RWPE2 (cell line): ENCODE results near the gene ZBTB4.
"Not testable (repeated sequence)": the region's sequence is repeated elsewhere in the genome, so short reads cannot be mapped to it uniquely, and the experiment has no call there.

ENCODE experiments used
- ATAC-seq: fragments of 200-7000 bp; cut with Tn5 transposase; 3 replicates; pipeline ENCODE4 v1.9.1; 2021; ENCODE audit warnings: low read depth
- DNase-seq: peaks from one replicate; pipeline ENCODE4 v3.0.0-alpha.2; 2020; ENCODE audit warnings: low spot score
- H3K27ac ChIP-seq: fragments of 450-650 bp; 2 replicates; pipeline ENCODE4 v1.5.1; 2017; ENCODE audit warnings: mild to moderate bottlenecking; ENCODE audit not compliant: poor library complexity, severe bottlenecking
- H3K27me3 ChIP-seq: fragments of 250-450 bp; sonication (Bioruptor Pico); 2 replicates; pipeline ENCODE4 v1.5.1; 2021; ENCODE audit warnings: mild to moderate bottlenecking, moderate library complexity; ENCODE audit not compliant: insufficient read depth, poor library complexity, severe bottlenecking
- H3K36me3 ChIP-seq: fragments of 250-450 bp; sonication (Bioruptor Pico); 2 replicates; pipeline ENCODE4 v1.5.1; 2020; ENCODE audit warnings: low read depth, mild to moderate bottlenecking, moderate library complexity
- H3K4me1 ChIP-seq: fragments of 250-450 bp; sonication (Bioruptor Pico); 2 replicates; pipeline ENCODE4 v1.5.1; 2021; ENCODE audit warnings: mild to moderate bottlenecking, moderate library complexity; ENCODE audit not compliant: insufficient read depth, poor library complexity, severe bottlenecking
- H3K4me3 ChIP-seq: fragments of 250-450 bp; sonication (Bioruptor Pico); 2 replicates; pipeline ENCODE4 v1.5.1; 2021; ENCODE audit warnings: mild to moderate bottlenecking, moderate library complexity; ENCODE audit not compliant: severe bottlenecking
- H3K9me3 ChIP-seq: fragments of 250-450 bp; sonication (Bioruptor Pico); 2 replicates; pipeline ENCODE4 v1.5.1; 2021; ENCODE audit warnings: mild to moderate bottlenecking, moderate library complexity; ENCODE audit not compliant: severe bottlenecking
- TF ChIP-seq, protein P1 (sequence below): fragments of 450-650 bp; IDR thresholded peaks from one replicate; pipeline ENCODE4 v1.5.1; 2017; ENCODE audit warnings: mild to moderate bottlenecking, moderate library complexity; ENCODE audit not compliant: poor library complexity, severe bottlenecking

ZBTB4 gene

DNA sequence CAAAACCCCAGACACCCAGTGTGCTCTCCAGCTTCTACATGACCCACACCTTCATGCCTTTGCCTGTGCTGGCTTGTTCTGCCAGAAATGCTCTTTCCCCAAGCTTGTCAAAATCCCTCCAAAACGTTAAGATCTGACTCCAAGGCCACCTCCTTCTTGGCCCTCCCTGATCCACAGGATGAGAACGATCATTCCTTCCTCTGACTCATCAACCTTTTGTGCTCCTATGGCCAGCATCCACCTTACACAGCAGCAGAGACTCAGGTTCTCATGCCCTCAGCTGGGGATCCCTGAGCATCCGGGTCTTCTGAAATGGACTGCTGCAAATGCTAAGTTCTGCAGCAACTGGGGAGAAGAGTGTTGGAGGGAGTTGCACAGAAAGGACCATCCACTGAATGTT lies 2.9 kb downstream of the ZBTB4 start:
- H3K4me1 ChIP-seq = peaks cover 24% of the 10 kb centered on the region
- H3K27me3 ChIP-seq = no peaks in the 10 kb centered on the region
- H3K9me3 ChIP-seq = no peaks in the 10 kb centered on the region
- DNase-seq = no peak
- peak overlapping the region; percentile 95 for H3K27ac ChIP-seq
- H3K4me3 ChIP-seq = no peak overlapping the region
- H3K36me3 ChIP-seq = peaks cover 9% of the 10 kb centered on the region; the same call in 1 of the 2 replicates
- TF ChIP-seq, protein P1, sequence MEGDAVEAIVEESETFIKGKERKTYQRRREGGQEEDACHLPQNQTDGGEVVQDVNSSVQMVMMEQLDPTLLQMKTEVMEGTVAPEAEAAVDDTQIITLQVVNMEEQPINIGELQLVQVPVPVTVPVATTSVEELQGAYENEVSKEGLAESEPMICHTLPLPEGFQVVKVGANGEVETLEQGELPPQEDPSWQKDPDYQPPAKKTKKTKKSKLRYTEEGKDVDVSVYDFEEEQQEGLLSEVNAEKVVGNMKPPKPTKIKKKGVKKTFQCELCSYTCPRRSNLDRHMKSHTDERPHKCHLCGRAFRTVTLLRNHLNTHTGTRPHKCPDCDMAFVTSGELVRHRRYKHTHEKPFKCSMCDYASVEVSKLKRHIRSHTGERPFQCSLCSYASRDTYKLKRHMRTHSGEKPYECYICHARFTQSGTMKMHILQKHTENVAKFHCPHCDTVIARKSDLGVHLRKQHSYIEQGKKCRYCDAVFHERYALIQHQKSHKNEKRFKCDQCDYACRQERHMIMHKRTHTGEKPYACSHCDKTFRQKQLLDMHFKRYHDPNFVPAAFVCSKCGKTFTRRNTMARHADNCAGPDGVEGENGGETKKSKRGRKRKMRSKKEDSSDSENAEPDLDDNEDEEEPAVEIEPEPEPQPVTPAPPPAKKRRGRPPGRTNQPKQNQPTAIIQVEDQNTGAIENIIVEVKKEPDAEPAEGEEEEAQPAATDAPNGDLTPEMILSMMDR = no peak
- peak; percentile 79 for ATAC-seq

DNA sequence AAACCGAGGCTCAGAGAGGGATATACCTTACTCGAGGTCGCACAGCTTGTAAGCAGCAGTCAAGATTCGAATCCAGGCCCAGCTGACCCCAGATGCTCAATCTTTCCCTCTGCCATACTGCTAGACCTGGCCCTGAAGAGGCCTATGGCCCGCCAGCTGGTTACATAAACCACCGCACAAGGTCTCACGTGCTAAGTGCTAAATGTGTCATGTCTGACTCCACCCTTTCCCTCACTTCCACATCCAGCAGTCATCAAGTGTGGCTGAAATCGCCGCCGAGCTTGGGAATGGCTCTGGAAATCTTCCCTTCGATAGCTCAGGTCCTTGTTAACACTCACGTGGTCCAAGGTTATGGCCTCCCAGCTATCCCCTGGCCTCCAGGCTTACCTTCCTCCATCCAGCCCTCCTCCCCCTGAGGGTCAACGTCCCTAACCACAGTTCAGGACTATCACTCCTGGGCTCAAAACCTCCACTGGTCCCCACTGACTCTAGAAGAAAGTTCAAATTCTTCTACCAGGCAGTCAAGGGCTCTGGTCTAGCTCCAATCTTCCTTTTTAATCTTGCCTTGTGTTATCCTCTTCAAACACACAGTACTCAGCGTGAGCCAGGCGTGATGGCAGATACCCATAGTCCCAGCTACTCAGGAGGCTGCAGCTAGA lies 3.5 kb downstream of the ZBTB4 start:
- Histone ChIP-seq H3K27me3 (no peaks in the 10 kb centered on the region), H3K36me3 (peaks cover 9% of the 10 kb centered on the region; the same call in 1 of the 2 replicates), H3K4me1 (peaks cover 24% of the 10 kb centered on the region), H3K9me3 (no peaks in the 10 kb centered on the region), H3K4me3 (no peak overlapping the region), H3K27ac (peak overlapping the region; percentile 95)
- ATAC-seq (no peak), DNase-seq (no peak)
- TF ChIP-seq, protein P1 = no peak

DNA sequence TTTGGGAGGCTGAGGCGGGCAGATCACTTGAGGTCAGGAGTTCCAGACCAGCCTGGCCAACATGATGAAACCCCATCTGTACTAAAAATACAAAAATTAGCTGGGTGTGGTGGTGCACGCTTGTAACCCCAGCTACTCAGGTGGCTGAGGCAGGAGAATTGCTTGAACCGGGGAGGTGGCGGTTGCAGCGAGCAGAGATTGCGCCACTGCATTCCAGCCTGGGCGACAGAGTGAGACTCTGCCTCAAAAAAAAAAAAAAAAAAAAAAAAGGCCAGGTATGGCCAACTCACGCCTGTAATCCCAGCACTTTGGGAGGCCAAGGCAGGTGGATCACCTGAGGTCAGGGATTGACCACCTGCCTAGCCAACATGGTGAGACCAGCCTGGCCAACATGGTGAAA lies 4.7 kb downstream of the ZBTB4 start:
- DNase-seq, H3K27me3 ChIP-seq, H3K9me3 ChIP-seq, H3K4me3 ChIP-seq, ATAC-seq: not testable (repeated sequence)
- H3K27ac ChIP-seq = peak overlapping the region; percentile 95
- peaks cover 24% of the 10 kb centered on the region for H3K4me1 ChIP-seq
- H3K36me3 ChIP-seq = peaks cover 11% of the 10 kb centered on the region; the same call in 1 of the 2 replicates

DNA sequence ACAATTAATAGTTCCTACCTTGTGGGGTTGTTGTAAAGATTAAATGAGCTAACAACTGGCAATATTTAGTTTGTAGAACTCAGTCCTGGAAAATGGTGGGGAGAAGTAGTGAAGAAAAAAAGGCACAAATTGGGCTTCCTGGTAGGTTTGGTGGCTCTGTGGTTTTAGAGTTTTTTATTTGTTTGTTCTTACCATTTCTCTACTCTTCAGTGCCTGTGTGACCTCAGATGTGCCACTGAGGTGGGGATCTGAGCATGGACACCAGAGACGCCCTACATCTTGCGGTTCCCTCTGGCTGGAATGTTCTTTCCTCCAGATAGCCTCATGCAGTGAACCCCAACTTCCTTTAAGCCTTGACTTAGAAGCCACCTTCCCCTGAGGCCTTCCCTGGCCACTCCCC lies 7.7 kb downstream of the ZBTB4 start:
- ATAC-seq = no peak
- H3K9me3 ChIP-seq = no peaks in the 10 kb centered on the region
- H3K4me3 ChIP-seq = no peak overlapping the region
- no peak for DNase-seq
- no peak overlapping the region for H3K27ac ChIP-seq
- H3K36me3 ChIP-seq = peaks cover 26% of the 10 kb centered on the region
- TF ChIP-seq, protein P1 = no peak
- no peaks in the 10 kb centered on the region for H3K27me3 ChIP-seq
- H3K4me1 ChIP-seq = peaks cover 17% of the 10 kb centered on the region

DNA sequence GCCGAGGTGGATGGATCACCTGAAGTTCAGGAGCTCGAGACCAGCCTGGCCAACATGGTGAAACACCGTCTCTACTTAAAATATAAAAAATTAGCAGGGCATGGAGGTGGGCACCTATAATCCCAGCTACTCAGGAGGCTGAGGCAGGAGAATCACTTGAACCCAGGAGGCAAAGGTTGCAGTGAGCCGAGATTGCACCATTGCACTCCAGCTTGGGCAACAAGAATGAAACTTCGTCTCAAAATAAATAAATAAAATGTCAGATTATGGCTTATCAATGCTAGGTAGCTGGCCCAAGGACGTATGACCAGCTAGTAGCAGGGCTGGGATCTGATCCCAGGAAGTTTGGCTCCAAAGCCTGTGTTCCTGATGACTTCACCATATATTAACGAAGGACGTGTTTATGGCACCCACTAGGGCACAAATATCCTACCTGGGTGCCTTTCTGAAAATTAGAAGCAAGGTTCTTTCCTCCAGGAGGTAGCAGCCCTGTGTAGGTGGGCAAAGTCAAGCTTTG lies 8.9 kb downstream of the ZBTB4 start:
- H3K27ac ChIP-seq, H3K4me1 ChIP-seq, H3K4me3 ChIP-seq, H3K27me3 ChIP-seq, H3K9me3 ChIP-seq, DNase-seq, ATAC-seq: not testable (repeated sequence)
- peaks cover 33% of the 10 kb centered on the region for H3K36me3 ChIP-seq

DNA sequence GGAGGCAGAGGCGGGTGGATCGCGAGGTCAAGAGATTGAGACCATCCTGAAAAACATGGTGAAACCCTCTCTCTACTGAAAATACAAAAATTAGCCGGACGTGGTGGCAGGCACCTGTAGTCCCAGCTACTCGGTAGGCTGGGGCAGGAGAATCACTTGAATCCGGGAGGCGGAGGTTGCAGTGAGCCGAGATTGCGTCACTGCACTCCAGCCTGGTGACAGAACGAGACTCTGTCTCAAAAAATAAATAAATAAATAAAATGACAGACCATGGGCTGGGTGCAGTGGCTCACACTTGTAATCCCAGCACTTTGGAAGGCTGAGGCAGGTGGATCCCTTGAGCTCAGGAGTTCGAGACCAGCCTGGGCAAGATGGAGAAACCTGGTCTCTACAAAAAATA lies 9.6 kb downstream of the ZBTB4 start:
- not testable (repeated sequence) for H3K27me3 ChIP-seq, H3K4me3 ChIP-seq, DNase-seq, H3K27ac ChIP-seq, ATAC-seq, H3K4me1 ChIP-seq, H3K9me3 ChIP-seq
- H3K36me3 ChIP-seq = peaks cover 31% of the 10 kb centered on the region
